GM19463 (cell line): Measurements from ENCODE around the gene STIL.
"Not testable (repeated sequence)": the region's sequence is repeated elsewhere in the genome, so short reads cannot be mapped to it uniquely, and the experiment has no call there.

Experiments used
- ATAC-seq: cut with Tn5 transposase; IDR thresholded peaks from one replicate; pipeline ENCODE4 v1.9.1; 2021; ENCODE audit warnings: mild to moderate bottlenecking, moderate library complexity; ENCODE audit not compliant: unreplicated experiment

STIL gene

GRCh38 chr1:47323599-47324031 is 9.7 kb upstream of the STIL start:
- ATAC-seq, result no peak

- ATAC-seq, result not testable (repeated sequence)
Observed at GRCh38 chr1:47319968-47320367, 6.0 kb upstream of the STIL start.

GRCh38 chr1:47317841-47318240 is 3.9 kb upstream of the STIL start:
- no peak for ATAC-seq

- ATAC-seq, result no peak
Observed at GRCh38 chr1:47309427-47309826, 4.5 kb downstream of the STIL start.

GRCh38 chr1:47302472-47302871 is 11.5 kb downstream of the STIL start:
- no peak for ATAC-seq

- no peak for ATAC-seq
Observed at GRCh38 chr1:47298025-47298699, 15.8 kb downstream of the STIL start.

GRCh38 chr1:47295579-47295978 is 18.4 kb downstream of the STIL start:
- no peak for ATAC-seq

- ATAC-seq, result not testable (repeated sequence)
Observed at GRCh38 chr1:47294863-47295262, 19.1 kb downstream of the STIL start.

GRCh38 chr1:47288116-47288515 is 25.8 kb downstream of the STIL start:
- ATAC-seq, result not testable (repeated sequence)

GRCh38 chr1:47280142-47280541 is 33.8 kb downstream of the STIL start:
- no peak for ATAC-seq

GRCh38 chr1:47276850-47277249 is 37.1 kb downstream of the STIL start:
- ATAC-seq, result no peak

- not testable (repeated sequence) for ATAC-seq
Observed at GRCh38 chr1:47275811-47276210, 38.1 kb downstream of the STIL start.

GRCh38 chr1:47265529-47265928 is 48.4 kb downstream of the STIL start:
- ATAC-seq, result not testable (repeated sequence)

- no peak for ATAC-seq
Observed at GRCh38 chr1:47262787-47263413, 51.0 kb downstream of the STIL start.

- no peak for ATAC-seq
Observed at GRCh38 chr1:47257224-47257623, 56.7 kb downstream of the STIL start.

GRCh38 chr1:47252795-47253194 is 61.2 kb downstream of the STIL start:
- ATAC-seq, result no peak

GRCh38 chr1:47252369-47252768 is 61.6 kb downstream of the STIL start:
- ATAC-seq, result no peak

- no peak for ATAC-seq
Observed at GRCh38 chr1:47249755-47250154, 64.2 kb downstream of the STIL start.

GRCh38 chr1:47244339-47244862 is 69.5 kb downstream of the STIL start:
- no peak for ATAC-seq

- no peak for ATAC-seq
Observed at GRCh38 chr1:47243910-47244309, 70.0 kb downstream of the STIL start.

GRCh38 chr1:47241114-47242113 is 72.5 kb downstream of the STIL start:
- no peak for ATAC-seq
